HG03066 (cell line): ENCODE measurements around the gene MAN1A2.
"Not testable (repeated sequence)": the region's sequence is repeated elsewhere in the genome, so short reads cannot be mapped to it uniquely, and the experiment has no call there.

Source experiments
- ATAC-seq: cut with Tn5 transposase; IDR thresholded peaks from one replicate; pipeline ENCODE4 v1.9.1; 2021; ENCODE audit warnings: low read depth; ENCODE audit not compliant: unreplicated experiment

The MAN1A2 gene

DNA sequence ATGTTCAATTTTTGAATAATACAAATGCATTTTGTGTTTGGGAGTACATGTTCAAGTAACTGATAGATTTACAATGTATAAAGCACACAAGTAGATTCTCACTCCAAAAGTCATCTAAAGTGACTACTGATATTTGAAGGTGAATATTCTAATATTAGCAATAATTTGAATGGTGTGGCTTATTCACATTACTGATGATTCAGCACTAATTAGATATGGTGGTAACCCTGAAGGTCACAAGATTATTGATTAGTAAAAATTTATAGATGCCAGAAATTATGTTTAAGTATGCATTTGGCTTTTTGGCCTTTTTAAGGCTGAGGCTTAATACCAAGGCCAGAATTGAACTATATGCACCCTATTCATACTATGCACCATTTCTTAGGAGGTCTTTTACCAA, 186.2 kb downstream of the MAN1A2 start:
- no peak for ATAC-seq

DNA sequence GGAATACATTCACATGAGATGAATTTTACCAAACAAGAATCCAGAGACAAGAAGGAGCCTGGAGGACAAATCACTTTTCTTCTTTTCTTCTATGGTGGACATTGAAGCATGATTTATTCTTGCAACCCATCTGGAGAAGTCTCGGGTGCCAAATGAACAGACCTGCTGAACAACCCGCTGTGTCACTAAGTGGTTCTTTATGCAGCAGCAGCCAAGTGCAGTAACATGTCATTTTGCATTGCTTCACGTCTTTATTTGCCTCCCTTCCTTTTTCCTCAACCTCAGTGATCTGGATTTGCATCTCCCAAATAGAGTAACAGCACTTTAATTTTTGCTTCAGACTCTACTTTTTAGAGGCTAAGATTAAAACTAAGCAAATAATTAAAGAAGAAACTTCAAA, 188.6 kb downstream of the MAN1A2 start:
- ATAC-seq, result no peak

DNA sequence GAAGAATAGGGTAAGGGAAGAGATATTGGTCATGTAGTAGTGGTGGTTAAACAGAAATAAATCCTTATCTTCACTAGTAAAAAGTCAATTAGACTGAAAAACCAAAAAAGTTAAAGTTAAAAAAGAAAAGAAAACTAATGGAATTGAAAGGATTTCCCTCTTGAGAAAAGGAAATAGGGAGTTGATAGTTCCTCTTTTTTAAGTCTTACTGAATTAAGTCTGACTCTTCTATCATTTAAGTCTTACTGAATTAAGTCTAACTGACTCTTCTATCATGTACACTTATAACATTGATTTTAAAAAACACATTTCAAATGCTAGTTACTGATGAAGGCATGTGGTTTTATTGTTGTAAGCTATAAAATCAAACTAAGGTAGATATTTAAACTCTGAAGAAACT, 189.1 kb downstream of the MAN1A2 start:
- ATAC-seq, result no peak

DNA sequence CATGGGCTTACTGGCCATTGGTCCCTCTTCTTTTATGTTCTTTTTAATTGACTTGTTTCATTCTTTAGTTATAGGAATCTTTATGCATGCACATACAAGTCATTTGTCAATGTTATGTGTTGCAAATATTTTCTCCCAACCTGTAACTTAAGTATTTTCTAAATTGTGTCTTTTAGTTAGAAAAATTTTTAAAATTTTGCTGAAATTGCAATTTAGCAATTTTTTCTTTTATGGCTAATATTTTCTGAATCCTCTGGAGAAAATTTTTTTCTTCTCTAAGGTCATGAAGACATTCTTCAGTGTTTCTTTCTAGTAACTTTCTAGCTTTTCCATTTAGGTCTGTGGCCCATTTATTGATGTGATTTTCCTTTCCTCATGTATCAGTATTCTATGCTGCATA, 189.7 kb downstream of the MAN1A2 start:
- no peak for ATAC-seq

DNA sequence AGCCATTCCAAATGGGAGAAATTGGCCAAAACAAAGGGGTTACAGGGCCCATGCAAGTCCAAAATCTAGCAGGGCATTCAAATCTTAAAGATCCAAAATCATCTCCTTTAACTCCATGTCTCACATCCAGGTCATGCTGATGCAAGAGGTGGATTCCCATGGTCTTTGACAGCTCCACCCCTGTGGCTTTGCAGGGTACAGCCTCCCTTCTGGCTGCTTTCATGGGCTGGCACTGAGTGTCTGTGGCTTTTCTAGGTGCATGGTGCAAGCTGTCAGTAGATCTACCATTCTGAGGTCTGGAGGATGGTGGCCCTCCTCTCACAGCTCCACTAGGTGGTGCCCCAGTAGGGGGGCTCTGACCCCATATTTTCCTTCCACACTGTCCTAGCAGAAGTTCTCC, 191.2 kb downstream of the MAN1A2 start:
- ATAC-seq, result not testable (repeated sequence)

DNA sequence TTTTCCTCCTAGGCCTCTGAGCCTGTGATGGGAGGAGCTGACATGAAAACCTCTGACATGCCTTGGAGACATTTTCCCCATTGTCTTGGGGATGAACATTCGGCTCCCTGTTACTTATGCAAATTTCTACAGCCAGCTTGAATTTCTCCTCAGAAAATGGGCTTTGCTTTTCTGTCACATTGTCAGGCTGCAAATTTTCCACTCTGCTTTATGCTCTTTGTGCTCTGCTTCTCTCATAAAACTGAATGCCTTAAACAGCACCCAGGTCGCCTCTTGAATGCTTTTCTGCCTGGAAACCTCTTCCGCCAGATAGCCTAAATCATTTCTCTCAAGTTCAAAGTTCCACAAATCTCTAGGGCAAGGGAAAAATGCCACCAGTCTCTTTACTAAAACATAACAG, 191.9 kb downstream of the MAN1A2 start:
- ATAC-seq, result no peak

DNA sequence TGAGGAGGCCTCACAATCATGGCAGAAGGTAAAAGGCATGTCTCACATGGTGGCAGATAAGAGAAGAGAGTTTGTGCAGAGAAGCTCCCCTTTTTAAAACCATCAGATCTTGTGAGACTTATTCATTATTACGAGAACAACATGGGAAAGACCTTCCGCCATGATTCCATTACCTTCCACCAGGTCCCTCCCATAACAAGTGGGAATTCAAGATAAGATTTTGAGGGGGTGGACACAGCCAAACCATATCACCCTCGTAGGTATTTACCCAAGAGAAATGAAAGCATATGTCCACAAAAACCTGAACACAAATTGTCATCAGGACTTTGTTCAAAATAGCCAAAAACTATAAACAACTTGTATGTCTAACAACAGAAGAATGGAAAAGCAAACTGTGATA, 192.7 kb downstream of the MAN1A2 start:
- no peak for ATAC-seq

DNA sequence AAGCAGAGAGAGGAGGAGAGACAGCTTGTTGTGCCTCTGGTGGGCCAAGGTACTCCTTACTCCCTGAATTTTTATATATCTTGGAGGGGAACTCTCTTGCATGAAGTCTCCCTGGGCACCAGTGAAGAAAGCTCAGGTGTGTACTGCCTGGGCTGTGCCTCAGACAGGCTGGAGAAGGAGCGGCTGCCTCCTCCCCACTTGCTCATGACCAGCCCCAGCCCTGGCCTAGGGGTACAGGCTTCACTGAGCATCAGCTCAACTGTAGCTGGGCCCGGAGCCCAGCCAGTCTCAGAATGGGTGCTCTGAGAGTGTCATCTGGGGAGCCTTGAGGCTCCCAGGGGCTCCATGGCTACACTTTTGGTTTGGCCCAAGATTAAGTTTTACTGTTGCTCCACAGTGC, 193.8 kb downstream of the MAN1A2 start:
- ATAC-seq, result no peak

DNA sequence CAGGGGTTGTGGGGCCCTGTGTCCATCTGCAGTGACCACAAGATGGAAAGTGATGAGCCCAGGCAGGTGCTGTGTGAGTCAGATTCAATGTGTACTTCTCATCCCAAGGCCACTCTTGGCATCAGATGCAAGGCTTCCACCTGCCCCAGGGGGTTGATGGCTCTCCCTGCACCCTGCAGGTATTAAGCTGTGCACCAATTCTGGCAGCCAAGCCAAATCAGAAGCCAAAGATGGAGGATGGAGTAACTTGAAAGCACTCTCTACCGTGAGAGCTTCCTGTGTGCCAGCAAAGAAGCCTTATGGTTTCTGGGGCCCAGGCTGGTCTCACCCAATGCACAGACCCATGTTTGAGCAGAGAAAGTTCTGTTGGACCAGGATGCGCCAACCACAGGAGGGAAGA, 194.3 kb downstream of the MAN1A2 start:
- no peak for ATAC-seq

DNA sequence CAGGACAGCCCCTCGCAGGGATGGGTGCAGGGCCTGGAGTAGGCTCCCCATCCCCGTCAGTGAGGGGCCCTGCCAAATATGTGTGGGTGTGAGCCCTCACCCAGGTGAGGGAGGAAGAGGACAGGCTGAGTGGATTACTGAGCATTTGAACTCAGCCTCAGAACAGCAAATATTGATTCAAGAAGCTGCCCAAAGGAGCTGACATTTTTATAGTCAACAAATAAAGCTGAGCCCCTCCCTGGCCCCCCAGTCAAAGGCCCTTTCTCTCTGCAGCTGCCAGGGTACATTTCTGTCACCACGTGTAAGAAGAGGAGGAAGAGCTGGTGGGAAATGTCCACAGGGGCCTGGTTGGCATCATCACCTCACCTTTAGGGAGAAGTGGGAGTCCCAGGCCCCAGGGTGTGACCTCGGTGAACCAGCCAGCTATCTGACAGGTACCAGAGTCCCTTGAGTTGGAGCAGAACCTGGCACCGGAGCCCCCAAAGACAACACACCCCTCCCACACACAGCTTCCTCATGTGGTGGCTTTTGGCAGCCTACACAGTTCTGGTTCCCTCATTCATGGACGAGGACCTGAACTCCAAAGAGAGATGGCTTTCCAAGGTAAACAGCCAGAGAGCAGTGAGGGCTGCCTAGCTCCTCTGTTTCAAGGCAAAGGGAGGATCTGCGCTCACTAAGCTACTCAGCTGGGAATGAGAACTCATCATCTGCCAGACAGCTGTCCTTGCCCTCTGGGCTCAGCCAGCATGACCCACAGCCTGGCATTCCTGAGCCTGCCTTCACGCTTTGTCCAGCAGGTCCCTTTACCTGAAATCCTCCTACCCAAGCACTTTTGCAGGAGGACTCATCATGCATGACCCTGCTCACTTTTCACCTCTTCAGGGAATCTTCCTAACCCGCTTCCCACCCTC, 195.6 kb downstream of the MAN1A2 start:
- ATAC-seq, result no peak

DNA sequence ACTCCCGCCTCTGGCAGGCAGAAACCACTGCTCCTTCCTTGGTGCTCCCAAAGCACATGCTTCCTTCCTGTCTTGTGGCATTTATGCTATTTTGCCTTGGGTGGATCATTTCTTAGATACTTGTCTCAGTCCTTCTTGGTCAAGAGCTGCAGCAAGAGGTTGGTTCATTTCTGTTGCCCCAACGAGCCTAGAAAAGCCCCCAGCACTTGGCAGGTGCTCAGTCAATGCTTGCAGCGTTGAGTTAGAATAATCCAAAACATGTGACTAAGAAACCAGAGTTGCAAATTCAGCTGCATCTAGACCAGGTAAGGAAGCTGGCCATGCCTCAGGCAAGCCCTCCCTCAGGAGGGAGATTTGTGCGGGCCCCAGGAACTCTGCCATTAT, 196.2 kb downstream of the MAN1A2 start:
- no peak for ATAC-seq

DNA sequence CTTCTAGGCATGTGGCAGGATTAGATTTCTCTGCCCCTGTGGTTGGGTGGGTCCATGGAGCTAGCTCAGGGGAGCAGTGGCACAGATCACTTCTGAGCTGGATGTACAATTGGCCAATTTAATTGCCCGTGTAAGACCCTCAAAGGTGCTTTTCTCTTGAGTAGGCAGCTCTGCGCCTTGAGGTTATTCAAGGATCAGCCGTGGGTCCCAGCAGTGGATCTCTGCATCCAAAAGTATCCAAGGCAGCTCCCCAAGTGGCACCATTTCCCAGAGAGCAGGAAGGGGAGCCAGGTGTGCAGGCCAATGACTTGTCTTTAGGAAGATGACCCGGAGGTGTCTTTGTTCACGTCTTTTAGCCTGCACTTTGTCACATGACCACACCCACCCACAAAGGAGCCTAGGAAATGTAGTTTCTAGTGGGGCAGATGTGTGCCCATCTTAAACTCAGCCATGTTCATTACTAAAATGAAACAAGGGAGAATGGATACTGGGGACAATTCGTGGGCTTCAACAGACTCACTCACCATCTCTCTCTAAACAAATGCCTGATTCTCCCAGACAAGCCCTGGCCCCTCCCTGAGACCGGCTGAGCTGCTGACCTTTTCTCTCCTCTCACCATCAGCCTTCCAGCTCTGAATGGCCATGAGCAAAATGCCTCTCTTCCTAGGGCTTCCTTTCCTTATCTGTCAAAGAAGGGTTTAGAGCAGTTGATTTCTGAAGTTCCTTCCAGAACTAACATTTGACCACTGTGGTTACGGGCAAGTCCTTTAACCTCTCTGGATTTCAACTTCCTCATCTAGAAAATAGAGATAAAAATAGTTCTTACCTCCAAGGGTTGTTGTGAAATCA, 197.2 kb downstream of the MAN1A2 start:
- no peak for ATAC-seq

DNA sequence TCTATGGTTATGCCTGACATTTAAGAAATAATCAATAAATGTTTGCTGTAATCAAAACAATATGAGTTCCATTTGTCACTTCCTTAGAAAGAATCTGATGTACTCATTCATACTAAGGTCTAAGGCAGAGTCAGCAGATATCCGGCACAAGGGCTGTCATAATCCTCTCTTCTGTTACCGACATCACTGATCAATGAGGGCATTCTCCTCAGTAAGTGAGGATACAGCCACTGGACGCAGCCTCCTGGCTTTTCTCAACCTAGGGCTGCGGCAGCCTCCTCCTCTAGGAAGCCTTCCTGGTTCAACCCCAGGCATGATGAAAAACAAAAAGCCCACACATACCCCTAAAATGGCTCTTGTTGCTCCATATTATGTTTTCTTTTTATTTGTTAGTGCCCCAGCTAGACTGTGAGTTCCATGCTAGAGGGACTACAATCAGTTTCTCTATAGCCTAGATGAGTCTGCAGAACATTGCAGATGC, 197.9 kb downstream of the MAN1A2 start:
- ATAC-seq, result no peak

DNA sequence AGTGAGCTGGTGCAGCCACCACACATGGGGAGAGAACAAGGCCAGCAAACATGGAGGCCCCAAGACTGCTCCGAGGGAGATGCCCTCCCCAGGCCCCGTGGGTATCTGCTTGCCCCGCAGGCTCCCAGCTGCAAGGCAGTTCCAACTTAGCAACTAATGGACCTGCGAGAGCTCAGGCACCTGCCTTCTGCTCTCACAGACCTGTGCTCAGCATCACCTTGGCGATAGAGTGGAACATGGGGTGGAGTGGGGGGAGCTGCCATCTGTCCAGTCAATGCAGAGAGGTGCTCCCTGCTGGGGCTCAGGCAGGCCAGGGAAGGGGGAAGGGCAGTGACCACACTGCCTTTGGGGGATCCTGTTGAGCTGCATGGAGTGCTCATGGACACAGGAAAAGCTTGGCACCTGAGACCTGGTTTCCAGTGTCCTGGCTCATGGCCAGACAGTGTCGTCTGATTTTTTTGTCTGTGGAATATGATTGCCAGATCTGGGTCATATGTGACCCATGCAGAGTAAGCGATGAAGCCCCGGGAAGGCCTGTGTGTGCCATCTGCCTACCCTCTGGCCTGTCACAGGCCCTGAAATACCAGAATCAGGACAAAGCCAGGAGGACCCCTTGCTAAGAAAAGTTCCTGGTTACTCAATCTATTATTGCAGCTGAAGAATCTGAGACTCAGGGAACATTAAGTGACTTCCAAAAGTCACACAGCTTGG, 198.7 kb downstream of the MAN1A2 start:
- ATAC-seq, result no peak

DNA sequence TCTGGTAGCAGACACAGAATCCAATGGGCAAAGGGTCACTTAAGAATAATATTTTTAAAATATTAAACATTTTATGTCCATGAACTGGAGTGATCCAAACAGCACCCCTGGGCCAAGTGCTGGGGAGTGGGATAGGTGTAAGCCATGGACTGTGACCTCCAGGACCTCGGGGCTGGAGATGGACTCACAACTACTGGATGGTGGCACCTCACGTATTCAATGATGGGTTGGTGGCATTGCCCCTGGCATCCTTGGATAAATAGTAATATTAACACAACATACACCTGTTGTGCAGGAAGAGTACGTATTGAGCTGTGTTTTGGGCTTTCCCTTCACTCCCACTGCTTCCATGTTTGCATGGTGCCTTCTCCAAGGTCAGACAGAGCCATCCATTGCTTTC, 199.3 kb downstream of the MAN1A2 start:
- no peak for ATAC-seq

DNA sequence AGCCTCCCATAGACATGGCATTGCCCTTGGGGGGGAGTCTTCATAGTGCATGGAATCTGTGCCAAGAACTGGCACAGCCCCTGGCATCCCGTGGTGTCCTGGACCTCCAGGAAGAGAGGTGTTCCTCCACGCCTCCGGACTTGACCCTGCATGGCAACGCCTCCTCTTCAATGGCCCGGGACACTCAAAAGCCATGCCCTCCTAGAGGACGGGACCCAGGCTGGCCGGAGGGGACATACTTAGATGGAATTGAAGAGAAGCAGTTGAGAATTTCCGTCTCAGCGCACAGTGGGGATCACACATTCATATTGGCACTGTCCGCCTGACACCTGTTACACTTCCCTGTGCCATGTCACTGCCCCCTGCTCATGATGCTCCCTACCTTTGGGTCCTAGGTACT, 200.2 kb downstream of the MAN1A2 start:
- no peak for ATAC-seq

DNA sequence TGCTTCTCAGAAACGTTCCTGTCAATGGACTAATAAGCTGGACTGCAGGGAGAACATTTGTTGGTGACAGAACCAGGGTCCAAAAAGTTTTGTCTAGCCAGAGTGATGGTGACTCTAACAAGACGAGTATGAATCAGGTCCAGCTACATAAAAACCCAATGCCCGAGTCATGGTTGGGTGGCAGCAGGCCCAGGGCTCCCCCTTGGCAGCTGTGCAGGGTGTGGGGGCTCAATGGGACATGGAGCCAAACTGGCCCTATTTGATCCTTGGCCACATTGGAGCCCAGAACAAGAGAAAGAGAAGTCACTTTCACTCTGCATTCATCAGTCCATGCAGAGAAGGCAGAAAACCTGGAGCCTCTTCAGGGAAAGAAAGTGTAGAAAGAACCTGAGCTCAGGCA, 200.7 kb downstream of the MAN1A2 start:
- no peak for ATAC-seq

DNA sequence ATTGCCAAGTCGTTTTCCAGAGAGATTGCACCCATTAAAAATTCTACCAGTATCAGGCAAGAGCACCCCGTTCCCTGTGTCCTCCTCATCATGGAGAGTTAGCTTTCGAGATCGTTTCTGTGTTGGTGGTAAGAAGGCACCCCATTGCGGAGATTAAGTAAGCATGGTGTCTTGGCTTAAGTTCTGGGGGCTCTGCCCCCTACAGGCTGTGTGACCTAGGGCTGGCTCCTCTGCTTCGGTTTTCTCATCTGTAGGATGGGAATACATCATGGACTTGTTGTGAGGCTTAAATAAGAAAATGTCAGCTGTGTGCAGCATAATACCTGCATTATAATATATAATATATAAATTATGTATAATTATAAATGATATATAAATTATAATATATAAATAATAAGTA, 201.8 kb downstream of the MAN1A2 start:
- no peak for ATAC-seq

DNA sequence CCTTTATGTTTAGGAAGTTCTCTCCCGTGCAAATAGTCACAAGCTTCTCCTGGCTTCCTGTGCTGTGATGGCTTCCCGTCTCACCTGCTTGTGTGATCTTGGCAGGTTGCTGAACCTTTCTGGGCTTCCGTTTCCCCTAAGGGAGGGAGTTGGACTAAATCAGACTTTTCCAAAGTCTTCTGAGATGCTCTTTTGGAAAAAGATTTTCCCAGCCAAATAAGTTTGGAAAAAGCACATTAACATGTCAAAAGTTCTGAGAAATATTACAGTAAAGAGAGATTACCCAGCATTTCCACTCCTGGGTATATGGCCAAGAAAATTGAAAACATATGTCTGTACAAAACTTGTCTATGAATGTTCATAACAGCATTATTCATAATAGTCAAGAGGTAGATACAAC, 202.6 kb downstream of the MAN1A2 start:
- no peak for ATAC-seq

DNA sequence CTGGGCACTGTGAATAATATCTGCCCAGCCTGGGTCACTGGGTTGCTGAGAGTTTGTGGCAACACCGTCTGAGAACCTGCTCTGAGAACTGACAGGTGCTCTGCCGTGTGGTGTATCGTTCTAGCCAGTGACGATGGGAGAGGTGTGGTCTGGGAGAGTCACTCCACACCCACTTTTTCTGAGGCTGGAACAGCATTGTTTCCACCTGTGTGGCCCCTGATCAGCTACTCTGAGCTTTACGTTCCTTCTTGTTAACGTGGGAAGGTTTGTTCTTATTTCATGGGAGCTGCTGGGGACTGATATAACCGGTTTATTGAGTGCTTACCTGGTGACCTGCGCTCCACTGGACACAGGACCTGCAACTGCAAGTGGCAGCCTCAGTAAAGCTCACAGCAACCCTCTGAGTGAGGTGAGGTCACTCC, 203.8 kb downstream of the MAN1A2 start:
- no peak for ATAC-seq

DNA sequence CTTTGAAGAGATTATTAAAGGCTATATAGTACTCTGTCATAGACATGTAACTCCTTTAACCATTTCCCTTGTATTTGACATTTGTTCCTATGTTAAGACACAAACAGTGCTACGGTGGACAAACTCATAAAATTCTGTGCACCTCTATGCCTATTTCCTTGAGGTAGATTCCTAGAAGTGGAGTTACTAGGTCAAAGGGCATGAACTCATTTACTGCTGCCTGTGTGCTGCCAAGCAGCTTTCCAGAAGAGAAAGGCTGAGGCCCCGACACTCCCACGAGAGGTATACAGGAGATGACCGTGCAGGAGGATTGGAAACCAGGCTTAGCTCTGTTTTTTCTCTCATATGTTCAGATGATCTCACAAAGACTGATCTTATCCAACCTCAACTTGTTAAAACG, 204.2 kb downstream of the MAN1A2 start:
- no peak for ATAC-seq
